Measurements from ENCODE around the gene AHDC1.

- no peak for TF ChIP-seq RARB (CRISPR knock-in tag; IDR thresholded peaks at IDR 0.05)
- no peak for TF ChIP-seq CSDC2 (CRISPR knock-in tag; IDR thresholded peaks at IDR 0.05)
- no peak for TF ChIP-seq ZFP30 (CRISPR knock-in tag; IDR thresholded peaks at IDR 0.05)
Measured at GRCh38 chr1:27559466-27560030, 44.4 kb downstream of the AHDC1 start.

All from SK-N-SH treated with all-trans-retinoic acid at 6 μM for 48 hours (cell line).